M059J (cell line): ENCODE results near the gene KREMEN1. TPM values are rescaled to one million over a fixed set of nuclear protein-coding genes. Genes with fewer than 3 reads are reported as not detected.

Source experiments
- DNase-seq: peaks from one replicate; pipeline ENCODE4 v3.0.0-alpha.2; 2012; ENCODE audit warnings: low read depth
- total RNA-seq: library from RNA; depleted of rRNA; stranded (reverse); fragments of >200 nt; shearing (Covaris generic); gene quantifications from 2 replicates; pipeline ENCODE4 v1.2.3, GENCODE V29; 2014

Gene KREMEN1
- total RNA-seq, 1 experiment from 2014 or later: 3.7 TPM

DNA sequence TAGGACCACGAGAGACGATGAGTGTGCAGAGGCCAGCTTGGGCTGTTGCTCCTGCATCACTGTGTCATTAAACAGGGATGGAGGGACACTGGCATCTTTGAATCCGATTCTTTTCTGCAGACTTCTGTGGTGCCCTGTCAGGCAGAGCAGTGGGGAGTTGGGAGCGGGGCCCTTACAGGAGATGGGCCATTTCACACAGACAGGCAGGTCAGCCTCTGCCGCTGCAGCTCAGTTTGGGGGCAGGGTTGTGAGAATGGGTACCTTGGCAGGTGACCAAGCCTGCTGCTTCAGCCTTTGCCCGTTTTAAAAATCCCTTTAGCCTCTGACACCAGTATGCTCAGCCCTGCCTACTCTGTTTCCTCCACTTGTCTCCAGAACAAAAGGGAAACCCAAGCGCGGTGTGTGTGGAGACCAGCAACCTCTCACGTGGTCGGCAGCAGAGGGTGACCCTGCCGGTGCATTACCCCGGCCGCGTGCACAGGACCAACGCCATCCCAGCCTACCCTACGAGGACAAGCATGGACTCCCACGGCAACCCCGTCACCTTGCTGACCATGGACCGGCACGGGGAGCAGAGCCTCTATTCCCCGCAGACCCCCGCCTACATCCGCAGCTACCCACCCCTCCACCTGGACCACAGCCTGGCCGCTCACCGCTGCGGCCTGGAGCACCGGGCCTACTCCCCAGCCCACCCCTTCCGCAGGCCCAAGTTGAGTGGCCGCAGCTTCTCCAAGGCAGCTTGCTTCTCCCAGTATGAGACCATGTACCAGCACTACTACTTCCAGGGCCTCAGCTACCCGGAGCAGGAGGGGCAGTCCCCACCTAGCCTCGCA, 23.8 kb upstream of the KREMEN1 start:
- no peak for DNase-seq

DNA sequence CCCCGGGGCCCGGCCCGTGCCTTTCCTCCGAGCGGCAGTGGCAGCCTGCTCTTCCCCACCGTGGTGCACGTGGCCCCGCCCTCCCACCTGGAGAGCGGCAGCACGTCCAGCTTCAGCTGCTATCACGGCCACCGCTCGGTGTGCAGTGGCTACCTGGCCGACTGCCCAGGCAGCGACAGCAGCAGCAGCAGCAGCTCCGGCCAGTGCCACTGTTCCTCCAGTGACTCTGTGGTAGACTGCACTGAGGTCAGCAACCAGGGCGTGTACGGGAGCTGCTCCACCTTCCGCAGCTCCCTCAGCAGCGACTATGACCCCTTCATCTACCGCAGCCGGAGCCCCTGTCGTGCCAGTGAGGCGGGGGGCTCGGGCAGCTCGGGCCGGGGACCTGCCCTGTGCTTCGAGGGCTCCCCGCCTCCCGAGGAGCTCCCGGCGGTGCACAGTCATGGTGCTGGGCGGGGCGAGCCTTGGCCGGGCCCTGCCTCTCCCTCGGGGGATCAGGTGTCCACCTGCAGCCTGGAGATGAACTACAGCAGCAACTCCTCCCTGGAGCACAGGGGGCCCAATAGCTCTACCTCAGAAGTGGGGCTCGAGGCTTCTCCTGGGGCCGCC, 23.1 kb upstream of the KREMEN1 start:
- DNase-seq: no peak

DNA sequence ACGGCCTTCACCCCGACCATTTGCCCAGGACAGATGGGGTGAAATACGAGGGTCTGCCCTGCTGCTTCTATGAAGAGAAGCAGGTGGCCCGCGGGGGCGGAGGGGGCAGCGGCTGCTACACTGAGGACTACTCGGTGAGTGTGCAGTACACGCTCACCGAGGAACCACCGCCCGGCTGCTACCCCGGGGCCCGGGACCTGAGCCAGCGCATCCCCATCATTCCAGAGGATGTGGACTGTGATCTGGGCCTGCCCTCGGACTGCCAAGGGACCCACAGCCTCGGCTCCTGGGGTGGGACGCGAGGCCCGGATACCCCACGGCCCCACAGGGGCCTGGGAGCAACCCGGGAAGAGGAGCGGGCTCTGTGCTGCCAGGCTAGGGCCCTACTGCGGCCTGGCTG, 22.4 kb upstream of the KREMEN1 start:
- no peak for DNase-seq

DNA sequence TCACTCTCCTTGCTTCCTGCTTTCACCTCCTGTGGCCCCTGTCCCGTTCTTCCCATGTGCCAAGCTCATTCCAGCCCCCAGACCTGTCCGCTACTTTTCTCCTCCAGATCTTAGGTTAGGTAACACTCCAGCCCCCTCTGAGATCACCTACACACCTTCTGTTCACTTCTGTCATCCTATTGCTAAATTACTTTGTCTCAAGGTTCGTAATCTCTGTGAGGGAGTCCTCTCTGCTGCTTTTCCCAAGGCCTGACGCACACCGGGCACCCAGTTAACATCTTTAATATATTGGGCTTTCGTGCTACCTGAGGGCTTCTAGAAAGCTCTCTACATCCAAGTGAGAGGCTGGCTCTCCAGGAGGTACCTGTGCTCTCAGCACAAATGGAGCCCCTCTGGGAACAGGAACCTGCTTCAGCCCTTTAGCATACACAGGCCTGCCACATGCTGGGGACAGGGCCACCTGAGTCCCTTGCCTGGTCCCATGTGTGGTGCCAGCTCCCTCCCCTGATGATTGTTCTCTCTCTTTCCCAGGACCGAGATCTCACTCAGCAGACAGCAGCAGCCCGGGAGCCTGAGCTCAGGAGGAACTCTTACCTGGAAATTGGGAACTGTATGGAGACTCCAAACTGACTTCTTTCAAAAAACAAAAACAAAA, 19.7 kb upstream of the KREMEN1 start:
- DNase-seq: no peak

DNA sequence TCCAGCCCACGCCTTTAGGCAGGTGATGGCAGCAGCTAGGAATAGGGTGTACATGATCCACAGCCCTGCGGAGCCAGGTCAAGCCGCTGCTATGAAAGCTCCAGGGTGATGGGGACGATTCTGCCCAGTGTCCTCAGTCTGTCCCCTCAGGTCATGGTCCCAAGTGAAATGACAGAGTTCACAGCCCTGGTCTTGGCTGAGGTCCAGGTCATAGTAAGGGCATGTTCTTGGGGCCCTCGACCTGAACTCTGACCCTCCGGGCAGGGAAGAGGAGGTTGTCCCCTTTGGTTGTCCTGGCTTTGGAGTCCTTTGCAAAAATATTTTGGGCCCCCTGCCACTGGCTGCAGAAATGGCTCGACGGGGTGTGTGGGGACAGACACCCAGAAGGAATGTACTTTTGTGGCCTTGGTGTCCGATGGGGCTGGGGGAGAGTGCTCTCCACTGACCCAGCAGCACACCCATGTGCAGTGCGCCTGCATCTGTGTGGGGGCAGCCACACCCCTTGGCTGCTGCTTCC, 18.5 kb upstream of the KREMEN1 start:
- DNase-seq: no peak

DNA sequence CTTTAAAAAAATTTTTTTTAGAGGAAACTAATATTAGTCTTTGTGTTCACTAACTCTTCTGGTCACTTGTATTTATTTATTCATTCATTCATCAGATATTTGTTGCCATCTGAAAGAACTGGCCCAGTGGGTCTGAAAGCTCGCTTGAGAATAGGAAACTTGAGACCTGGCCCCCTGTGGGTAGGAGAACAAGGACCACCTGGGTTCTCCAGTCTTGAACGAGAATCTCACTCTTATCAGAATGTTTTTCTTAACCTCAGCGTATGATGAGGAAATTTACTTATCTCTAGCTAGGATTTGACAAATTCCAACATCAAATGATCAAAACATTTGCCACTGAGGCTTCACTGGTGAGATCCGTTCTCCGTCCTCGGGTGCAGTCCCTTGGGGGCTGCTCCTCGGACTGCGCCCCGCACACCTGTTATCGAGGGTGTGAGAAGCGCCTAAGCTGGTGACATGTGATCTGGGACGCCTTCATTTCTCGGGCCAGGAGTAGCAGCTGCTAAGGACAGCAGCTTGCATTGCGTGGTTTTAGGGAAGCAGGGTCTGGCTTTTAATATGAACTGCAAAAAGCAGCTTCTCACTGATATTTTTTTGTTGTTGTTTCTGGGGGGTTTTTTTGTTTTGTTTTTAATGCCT, 17.5 kb upstream of the KREMEN1 start:
- DNase-seq: no peak

DNA sequence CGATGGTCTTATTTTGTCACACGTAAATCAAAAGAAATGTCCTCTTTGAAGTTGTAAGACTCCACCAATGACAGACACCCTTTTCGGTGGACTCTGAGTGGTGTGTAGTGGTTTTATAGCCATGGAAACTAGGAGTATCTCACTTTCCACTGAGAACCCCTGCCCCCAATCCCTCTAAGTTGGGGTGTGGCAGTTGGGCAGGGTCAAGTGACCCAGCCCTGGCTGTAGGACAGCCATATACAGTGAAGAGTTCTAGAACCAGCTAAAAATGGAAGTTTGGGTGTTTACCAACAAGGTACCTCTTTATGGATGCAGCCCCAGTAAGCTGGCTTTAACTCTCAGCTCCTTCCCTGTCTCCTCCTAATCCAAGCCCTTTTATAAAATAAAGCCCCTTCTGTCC, 16.4 kb upstream of the KREMEN1 start:
- no peak for DNase-seq

DNA sequence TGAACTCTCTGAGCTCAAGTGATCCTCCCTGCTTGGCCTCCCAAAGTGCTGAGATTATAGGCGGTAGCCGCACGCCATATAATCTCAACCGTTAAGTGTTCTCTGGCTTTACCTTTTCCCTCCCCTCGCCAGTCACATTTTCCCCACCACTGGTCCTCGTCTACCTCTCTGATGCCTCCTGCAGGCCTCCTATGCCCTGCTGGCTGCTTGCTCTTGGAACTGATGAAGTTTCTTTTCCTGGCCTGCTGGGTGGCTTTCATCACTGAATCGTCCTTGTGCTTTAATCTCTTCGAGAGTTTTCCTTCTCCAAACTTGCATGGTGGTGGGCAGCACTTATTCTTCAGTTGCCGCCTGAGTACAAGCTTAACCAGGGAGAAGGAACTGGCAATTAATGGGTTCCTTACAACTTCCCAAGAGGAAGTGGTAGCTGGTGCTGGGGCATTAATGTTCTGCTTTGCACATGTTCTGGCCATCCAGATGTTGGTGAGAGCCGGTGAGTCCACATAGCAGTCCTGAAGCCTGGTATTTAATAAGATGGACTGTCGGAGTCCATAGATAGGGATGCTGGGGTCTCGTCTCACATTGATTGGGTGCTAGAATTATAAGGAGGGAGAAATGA, 12.5 kb upstream of the KREMEN1 start:
- DNase-seq: no peak

DNA sequence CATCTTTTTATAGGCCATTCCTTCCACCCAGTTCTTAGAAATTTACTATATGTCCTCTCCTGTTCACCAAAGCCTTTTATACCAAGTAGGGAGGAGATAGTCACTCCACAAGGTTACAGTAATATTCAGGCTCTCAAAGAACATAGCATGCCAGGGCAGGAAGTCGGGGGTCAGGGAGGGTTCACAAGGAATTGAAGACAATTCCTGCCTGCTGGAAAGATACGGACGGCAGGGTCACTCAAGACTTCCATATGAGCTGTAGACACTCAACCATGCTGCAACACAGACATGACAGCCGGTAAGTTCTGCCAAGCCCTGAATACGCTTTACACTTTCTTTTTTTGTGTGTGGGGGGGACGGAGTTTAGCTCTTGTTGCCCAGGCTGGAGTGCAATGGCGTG, 11.9 kb upstream of the KREMEN1 start:
- no peak for DNase-seq

DNA sequence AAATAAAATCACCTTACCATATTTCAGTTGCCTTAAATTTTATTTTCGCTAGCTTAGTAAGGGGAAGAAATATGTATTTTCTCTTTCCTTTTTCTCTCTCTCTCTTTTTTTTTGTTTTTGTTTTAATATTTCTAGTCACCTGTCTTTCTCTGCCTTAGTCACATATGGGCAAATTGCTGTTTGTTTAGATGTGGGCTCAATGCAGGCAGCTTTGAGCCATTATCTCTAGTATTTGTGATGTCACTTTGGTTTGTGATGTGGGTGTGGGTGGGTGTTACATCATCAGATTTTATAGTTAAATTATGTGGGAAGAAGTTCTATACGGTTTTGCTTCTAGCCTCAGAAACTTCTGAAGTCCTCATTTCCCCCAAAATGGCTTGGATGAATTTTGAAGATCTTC, 11.1 kb upstream of the KREMEN1 start, which contains the start of gene C22orf31:
Gene C22orf31, minus strand, starts transcription at position 59 of the 400 bp plus-strand sequence. Its CDS starts 39 bp downstream, at position 20.
- DNase-seq: no peak

DNA sequence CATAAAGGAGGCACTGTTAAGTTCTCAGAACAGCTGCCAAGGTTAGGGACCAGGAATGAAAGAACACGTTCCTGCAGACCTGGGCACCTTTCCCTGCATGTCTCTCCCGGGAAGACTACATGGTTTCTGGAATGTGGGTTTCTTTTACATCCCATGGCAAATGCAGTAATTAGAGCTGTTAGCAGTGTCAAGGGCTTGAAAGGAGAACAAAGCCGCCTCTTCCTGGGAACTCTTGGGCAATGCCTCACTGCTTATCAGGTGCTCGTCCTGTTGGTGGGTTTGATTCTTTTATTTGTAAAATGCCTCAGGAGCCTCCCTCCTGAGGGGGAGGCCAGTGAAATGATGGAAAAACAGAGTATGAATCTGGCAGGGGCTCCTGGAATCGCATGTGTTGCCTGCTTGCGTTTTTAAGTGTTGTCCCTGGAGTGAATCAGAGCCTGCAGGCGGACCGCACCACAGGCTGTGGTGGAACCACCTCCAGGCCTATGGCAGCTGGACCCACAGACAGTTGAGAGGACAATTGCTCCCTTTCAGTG, 10.5 kb upstream of the KREMEN1 start:
- no peak for DNase-seq

DNA sequence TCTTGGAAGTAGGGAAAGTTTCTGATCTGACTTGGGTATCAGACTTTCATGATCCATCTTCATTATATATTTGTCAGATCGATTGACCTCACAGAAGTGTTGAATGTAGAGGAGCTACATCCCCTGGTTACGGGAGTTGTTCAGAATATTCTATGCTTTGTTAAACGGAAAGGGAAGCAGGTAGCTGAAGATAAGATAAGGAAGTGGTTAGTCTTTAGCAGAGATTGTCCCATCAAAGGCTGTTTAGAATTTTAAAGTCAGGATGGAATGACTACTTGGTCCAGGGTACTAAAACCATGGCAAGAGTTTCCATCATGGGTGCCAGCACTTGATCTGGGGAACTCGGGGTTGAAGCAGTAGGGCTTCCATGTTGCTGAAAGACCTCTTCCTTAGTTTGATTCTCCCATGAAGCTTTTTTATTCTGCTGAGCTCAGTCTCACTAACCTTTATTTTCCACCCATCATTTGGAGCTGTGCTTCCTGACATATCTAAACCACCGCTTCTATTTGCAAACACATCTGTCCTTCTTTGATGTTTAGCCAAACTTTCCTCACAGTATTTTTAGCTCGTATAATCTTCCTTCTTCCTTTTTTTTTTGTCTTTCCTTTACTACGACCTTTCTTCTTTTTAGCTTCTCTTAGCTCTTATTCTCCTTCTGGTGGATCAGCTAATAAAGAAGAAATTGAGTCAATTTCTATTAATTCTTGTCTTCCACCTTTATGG, 7.2 kb upstream of the KREMEN1 start:
- DNase-seq: no peak

DNA sequence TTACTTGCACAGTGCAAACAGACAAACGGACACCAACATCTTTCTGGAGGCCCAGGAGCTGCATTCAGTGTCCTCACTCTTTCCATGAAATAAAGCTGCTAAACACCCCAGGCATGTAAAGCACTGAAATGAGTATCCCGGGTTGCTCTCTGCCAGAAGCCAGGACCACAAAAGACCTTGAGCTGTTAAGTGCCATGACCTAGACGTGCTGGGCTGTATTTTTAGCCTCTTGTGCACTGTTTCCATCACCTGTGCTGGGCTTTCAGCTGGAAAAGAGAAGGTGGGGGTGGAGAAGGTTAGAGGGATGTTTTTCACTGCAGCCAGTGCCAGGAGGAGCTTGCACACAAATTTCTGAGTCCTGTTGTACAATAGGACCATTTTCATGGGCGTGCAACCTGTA, 3.4 kb upstream of the KREMEN1 start:
- DNase-seq: no peak

DNA sequence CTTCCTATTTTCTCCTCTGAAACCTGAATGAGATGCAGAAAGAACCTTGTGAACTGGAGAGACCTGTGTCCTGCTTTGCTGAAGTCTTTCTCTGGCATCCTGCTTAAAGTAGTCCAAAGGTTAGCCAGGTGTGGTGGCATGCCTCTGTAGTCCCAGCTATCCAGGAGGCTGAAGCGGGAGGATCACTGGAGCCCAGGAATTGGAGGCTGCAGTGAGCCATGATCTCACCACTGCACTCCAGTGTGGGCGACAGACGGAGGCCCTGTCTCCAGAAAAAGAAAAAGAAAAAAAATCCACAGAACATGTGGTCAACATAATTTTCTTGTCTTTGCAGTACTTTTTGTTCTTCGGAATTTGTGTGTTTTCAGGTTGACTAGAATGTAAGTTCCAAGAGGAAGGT, 2.3 kb upstream of the KREMEN1 start:
- no peak for DNase-seq

DNA sequence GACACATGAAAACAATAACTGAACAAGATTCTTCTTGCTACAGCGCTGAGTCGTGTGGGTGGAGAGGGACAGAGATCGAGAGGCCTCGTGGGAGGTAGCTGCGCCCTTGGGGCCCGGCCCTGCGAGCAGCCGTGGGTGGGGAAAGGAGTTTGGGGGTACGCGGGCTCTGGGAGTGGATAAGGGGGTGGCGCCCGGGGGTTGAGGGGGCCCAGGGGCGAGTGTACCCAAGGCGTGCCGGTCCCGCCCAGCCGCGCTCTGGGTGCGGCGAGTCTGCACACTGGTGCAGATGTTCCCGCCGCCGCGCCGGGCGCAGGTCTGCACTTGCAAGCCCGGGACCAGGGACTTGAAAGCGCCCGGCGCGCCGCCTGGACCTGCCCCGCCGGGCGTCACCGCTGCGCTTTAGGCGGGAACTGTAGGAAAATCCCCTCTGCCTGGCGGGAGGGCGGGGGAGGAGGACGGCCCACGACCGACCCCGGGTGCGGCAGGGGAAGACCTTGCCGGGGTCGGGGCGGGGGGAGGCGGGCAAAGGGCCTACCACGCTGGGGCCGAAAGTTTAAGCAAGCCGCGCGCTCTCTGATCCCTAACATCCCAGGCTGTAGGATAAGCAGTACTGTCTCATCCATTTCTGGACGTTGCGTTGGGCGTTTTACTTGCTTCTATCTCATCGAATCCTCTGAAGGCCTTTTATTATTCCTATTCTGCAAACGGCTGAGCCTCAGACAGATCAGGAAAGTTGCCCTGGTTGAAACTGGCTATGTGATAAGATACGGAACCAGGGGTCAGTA, 1.4 kb upstream of the KREMEN1 start:
- DNase-seq: no peak

DNA sequence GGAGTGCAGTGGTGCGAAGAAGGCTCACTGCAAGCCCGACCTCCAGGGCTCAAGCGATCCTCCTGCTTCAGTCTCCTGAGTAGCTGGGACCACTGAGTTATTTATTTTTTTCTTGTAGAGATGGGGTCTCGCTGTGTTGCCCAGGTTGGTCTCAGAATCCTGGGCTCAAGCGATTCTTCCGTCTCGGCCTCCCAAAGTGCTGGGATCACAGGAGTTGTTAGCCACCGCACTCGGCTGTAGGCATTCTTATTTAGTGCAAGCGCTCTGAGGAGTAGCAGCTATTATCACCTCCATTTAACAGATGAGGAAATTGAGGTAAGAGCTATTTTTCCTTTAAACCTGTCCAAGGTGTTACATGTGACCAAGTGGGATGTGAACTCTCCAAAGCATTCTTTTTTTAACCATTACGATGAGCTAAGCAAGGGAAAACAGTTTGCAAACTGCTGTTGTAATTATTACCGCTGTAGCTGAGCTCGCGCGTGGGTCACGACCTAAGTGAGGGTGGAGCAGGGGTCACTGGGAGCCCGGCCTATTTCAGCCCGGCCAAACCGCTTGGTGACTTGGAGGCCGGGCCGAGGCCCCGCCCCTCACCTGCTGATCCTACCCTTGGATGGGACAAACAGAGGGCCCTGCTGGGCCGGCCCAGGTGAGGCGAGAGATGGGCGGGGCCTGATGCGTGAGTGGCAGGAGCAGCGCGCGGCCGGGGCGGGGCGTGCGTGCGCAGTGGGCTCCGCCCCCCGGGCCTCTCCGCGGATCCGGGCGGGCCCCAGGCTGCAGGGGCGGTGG, 449 bp upstream of the KREMEN1 start:
- DNase-seq: peak; percentile 67

DNA sequence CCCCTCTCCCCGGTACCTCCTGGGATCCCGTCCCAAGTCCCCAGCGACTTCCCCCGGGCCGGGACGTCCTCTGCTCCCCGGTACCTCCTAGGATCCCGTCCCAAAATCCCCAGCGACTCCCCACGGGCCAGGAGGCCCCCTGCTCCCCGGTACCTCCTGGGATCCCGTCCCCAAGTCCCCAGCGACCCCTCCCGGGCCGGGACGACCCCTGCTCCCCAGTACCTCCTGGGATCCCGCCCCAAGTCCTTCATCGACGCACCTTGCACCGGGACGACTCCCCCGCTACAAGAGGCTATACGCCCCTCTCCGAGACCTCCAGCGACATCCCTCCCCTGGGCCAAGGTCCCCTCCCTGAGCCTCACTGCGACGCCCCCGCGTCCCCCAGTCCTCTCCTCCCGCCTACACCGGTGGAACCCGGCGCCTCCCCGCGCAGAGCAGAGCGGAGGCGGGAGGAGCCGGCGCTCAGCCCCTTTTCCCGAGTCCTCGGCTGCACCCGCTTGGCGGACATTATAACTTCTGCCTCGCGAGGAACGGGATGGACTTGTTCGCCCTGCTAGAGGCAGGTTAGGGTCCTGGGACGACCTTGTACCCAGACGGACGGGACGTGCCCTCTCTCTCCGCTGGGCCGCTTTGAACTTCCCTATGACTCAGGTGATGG, 912 bp downstream of the KREMEN1 start:
- DNase-seq: no peak

DNA sequence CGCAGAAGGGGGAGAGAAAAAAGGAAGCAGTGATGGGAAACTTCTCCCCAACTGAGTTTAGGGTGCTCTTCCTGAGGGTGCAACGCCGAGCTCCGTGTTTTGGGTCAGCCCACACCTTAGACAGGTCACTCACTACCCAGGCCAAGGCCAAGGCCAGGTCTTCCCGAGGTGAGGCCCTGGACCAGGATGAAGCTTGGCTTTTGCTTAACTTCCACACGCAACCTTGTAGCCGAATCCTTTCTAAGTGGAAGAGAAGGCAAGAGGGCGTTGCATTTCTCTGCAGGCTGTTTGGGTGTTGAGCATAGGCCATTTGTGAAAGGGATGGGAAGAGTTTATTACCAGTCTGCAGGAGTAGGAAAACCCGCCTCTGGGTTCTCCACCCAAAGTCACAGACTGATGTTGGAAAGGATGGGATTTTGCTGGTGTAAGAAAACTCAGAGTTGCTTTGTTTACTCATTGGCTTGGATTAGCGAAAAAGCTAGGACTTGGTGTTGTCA, 1.5 kb downstream of the KREMEN1 start:
- DNase-seq: no peak
